Left cardiac atrium (tissue), 4 donors: Measurements from ENCODE around the gene UQCC2. TPM values are rescaled to one million over a fixed set of nuclear protein-coding genes. Genes with fewer than 3 reads are reported as not detected.

Experiments used
- ATAC-seq, 2 donors: fragments of 200-7000 bp; cut with Tn5 transposase; one replicate each; pipeline ENCODE4 v1.9.1; 2020; ENCODE audit warnings: mild to moderate bottlenecking in 2 of 2, moderate library complexity in 2 of 2
- DNase-seq: peaks from one replicate; pipeline ENCODE4 v3.0.0-alpha.2; 2020
- intact Hi-C, 2 donors: fragments of 100-400 bp; cut with DNase I; formaldehyde crosslinking; loops; one replicate each; pipeline versions ENCODE4 v1.14.1 to v1.15.1; 2022 to 2023
- long read RNA-seq: library from polyadenylated mRNA; unstranded; transcript quantifications from one replicate; pipeline ENCODE4 v2.0.0, GENCODE V29; 2021
- total RNA-seq, 2 donors: library from RNA; stranded (reverse); fragmentation: NEBNext Ultra II Directional; extraction: Animal tissue kit (Norgen Biotek cat#: 25700); gene quantifications; one replicate each; pipeline ENCODE4 v1.2.1, GENCODE V29; 2021
- donor health status: DM: no; HTN: yes; CAD: no.
- donor health status: DM: no; HTN: yes; CAD: no; lungs with severe emphysema.
- donor health status: DM: yes; HTN: yes; CAD: no.
- donor health status: Dilated cardiomyopathy.

Gene UQCC2
- 100 to 1,000 TPM; 183 to 203 TPM for total RNA-seq
- long read RNA-seq, full-length matches to known transcripts, result 17 of 20 reads
- long read RNA-seq, partial matches to known transcripts, result 2 of 20 reads
- long read RNA-seq, other reads (novel, unspliced or antisense), result 1 of 20 reads

DNA sequence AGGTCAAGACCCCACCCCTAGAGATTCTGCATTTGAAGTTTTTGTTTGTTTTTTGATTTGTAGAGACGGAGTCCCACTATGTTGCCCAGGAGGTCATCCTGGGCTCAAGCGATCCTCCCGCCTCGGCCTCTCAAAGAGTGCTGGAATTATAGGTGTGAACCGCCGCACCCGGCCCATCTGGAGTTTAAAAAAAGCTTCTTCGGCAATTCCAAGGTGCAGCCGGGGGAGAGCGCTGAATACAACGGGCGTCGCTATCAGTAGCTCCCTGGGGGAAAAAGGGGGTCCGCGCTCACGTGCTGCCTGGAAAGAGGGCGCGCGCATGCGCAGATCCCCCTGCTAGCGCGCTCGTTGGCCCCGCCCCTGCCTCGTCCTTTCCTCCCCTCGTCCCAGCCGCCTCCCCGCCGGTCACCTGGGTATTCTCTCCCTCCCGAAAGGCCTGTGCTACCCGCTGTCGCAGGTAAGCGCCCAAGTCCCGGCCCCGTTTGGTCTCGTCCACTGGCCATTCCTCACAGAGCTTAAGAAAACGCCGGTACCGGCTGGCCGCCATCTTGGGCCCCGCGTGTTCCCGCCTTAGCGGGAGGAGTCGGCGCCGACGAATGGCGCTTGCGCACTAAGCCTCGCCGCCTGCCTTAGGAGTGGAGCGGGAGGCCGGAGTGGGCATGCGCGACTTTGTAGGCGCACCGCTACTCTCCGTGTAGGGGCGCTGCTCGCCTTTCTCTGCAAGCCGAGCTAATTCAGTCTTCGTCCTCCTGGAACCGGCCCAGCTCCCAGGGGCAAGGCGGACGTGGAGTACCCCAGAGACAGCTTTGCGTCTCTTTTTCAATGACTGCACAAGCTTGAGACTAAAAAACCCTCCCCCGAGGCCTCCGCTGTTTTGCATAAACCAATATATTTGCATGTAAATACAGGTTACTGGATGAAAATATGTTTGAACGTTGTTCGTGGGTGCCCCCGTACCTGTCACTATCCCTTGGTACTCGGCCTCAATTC lies at the start of gene UQCC2:
UQCC2 (minus strand) TSS at position 561 of the 990 bp plus-strand sequence; CDS start at position 547, 14 bp downstream.
- ATAC-seq, result peak; percentile 97 to 99
- intact Hi-C loops, result loop anchor here in 1 of 2 donors (2.0 kb wide), 1 partner anchor 51 kb away; no protein-coding TSS in a partner anchor
- peak; percentile 99 for DNase-seq

DNA sequence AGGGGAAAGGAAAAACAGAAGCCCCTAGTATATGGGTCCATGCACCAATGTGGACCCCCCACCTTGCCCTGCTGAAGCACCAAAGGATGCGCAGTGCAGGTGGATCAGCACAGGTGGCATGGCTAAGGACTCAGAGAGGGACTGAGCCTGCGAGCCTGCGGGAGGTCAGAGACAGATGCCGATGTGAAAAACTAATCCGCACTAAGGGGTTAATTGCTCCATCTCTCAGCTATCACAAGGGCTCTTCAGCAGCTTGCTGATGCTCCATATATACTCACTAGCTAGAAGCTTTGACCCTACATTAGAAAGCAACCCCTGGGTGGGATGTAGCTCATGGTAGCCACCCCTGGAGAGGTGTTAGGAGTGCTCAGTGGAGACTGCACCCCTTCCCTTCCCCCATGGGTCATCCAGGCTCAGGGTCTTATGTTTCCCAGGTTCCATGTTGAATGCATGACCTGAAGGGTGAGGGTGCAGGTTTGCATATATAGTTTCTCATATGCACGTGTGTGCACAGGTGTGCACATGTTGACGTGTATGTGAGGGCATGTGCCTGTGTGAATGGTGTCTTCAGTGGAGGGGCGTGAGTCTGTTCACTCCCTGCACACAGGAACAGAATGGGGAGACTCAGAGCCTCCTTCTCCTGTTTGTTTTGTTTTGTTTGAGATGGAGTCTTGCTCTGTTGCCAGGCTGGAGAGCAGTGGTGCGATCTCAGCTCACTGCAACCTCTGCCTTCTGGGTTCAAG lies 48.6 kb upstream of the UQCC2 start:
- no peak for ATAC-seq
- DNase-seq, result no peak
- intact Hi-C loops, result loop anchor here (5.0 to 10.0 kb wide), 2 partner anchors 173 to 265 kb away; no protein-coding TSS in a partner anchor

DNA sequence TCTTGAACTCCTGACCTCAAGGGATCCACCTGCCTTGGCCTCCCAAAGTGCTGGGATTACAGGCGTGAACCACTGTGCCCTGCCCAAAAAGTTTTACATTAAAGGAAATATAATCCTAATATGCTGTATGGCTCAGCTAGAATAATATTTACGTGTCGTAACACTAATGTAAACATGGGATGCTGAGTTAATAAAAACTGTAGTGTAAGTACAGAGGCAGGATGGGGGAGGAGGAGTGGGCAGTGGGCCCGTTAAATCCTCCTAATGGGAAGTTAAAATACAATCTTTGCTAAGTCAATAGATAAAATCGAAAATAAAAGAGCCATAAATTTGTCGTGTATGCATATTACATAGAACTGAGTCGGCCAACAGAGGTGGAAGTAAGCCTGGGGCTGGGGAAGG lies 47.3 kb upstream of the UQCC2 start:
- no peak for ATAC-seq
- no peak for DNase-seq
- intact Hi-C loops, result no loop called here

DNA sequence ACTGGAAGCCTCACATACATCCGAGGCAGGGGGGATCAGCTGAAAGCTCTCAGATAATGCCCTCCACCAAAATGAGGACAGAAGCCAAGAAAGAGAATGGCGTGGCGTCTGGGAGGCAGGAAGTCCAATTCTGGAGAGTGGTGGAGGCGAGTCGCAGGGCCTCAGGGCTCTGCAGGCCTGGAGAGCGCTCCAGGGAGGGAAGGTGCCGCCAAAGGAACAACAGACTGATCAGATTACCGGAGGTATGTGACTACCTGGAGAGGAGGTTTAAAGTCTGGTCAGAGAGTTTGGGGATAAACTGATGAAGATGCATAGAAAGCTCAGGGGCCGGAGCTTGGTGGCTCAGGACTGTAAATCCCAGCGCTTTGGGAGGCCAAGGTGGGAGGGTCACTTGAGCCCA lies 46.4 kb upstream of the UQCC2 start:
- no peak for DNase-seq
- no peak for ATAC-seq

DNA sequence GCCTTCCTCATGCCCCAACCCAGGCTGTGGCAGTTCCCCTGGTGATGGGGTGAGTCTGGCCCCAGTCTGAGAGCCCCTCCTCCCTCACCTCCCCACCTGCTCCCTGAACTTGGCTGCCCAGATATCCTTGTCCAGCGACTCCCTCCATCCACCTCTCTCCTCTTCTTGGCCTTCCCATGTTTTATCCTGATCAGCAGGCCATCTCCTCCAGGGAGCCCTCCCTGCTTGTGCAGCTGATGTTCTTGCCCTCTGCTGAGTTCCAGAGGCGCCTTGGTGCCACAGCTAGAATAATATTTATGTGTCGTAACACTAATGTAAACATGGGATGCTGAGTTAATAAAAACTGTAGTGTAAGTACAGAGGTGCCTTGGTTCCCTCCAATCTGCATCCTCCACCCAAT lies 45.6 kb upstream of the UQCC2 start:
- intact Hi-C loops, result no loop called here
- ATAC-seq, result no peak
- no peak for DNase-seq

More for the DNA sequence above, 46.4 kb upstream of the UQCC2 start:
- intact Hi-C loops, result no loop called here

DNA sequence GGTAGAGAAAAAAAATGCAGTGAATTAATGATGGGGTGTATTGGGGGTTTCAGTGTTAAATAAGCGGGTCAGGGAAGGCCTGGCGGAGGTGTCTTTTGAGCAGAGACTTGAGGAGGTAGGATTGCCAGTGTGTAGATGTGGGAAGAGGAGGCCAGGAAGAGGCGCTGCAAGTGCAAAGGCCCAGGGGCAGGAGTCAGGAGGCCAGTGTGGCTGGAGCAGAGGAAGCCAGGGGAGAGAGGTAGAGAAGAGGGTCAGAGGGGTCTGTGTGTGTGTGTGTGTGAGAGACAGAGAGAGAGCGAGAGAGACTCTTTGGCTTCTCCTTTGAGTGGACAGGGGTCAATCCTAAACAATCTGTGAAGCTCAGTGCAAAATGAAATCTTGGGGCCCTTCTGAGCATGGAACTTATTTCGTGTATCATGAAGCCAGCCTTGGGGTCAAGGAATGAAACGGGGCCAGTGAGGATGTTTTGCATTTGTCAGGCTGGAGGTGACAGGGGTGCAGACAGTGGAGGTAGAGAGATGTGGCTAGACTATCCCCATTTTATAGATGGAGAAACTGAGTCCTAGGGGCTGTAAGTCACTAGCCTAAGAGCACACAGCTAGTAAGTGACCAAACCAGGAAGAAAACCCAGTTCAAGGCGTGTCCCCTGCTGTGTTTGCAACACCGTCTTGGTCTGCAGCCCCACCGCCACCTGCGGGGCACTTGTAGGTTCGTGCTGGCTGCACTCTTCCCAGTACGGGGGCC lies 44.9 kb upstream of the UQCC2 start:
- DNase-seq (no peak), ATAC-seq (no peak)

DNA sequence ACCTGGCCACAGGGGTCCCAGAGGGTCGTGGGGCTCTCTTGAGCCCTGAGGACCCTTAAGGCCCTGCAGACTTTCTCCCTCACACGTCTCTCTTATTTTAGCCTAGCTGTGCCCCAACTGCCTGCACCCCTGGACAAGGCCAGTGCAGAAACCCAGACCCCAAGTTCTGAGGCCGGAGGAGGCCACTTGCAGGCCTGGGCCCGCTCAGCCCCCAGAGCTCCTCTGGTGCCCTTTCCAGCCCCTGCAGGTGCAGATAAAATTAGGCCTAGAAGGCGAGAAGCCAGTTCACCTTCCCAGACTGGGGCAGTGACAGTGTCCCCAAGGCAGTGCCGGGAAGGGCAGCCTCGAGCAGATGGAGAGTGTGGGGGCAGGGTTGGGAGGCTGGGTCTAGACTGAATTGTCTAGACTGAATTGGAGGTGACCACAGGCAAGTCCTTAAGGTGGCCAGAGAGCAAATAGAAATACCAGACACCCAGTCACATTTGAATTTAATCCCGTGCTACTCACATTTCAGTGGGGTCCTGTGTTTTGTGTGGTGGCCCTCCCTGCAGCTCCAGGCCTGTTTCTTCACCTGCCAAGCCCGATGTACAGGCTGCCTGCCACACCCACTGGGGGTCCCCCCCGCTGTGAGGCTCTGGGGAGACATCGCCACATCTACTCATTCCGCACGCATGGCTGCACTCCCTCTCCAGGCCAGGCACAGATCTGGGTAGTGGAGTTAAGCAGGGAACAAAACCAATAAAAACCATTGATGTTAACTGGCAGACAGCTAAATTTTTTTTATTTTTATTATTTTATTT lies 43.8 kb upstream of the UQCC2 start:
- intact Hi-C loops, result no loop called here
- no peak for ATAC-seq
- DNase-seq, result no peak

More for the DNA sequence above, 44.9 kb upstream of the UQCC2 start:
- intact Hi-C loops, result no loop called here

DNA sequence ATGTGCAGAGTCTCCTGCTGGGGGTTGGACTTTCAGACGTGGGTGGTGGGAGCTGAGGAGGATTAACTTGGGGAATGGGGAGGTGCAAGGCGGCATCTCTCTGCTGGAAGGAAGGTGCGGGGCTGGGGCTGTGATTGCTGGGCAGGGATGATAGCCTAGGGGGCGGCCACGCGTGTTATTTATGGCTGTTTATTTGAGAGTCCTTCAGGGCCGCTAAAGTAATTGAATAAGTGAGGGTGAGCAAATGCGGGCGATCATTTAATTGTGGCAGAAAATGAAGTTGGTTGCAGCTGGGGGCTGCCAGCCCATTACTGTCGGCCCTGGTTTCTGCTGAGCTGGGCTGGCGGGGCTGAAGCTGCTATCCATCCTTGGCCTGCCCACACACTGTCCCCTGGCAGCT lies 42.7 kb upstream of the UQCC2 start:
- ATAC-seq, result no peak
- intact Hi-C loops, result no loop called here
- DNase-seq, result no peak

DNA sequence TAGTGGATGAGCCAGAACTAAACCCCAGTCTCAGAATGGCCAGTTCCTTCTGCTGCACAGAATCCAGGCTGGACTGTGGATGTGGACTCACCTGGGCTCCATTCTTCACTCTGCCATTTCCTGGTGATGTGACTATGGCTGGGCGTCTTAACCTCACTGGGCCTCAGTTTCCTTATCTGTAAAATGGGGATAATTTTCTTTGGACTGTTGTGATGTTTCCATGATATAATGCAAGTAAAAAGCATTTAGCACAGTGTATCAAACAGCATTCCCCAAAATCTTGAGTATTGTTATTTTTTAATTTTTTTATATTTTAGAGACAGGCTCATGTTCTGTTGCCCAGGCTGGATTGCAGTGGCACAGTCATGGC lies 41.1 kb upstream of the UQCC2 start:
- ATAC-seq (no peak), DNase-seq (no peak)
- intact Hi-C loops, result no loop called here

DNA sequence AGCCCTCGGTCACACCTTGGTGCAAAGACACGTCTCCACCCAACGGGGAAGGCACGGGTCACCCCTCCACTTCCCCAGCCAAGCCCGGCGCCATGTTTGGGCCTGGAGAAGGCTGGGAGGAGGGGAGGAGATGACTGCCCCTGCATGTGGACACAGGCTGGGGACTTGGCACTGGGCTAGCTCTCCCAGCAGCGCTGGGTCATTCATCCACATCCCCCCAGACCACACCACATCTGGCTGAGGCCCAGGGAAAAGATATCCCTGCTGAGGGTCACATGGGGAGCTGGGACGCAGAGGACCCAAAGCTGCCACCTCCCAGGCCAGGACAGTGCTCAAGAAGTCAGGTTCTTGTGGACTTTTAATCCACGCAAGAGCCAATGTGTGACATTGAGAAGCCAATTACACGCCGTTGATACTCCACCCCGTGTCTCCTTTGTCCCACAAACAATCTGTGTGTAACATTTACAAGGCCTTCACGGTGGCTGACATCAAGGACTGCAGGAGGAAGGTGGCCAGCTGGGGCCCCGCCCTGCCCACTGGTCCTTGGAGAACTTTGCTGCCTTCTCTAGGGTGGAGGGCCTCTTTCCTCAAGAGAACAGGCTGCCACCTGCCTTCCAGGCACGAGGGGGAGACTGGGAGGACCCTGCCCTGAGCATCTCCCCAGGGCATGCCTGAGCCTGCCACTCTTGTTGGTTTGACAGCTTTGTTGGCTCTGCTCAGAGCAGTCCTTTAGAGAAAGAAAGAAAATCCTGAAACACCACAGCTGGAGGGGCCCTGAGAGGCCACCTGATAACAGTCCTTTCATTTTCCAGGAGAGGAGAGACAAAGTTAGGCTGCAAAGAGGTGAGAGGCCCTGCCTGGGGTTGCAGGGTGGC lies 40.5 kb upstream of the UQCC2 start:
- DNase-seq, result no peak
- ATAC-seq, result no peak
- intact Hi-C loops, result no loop called here

DNA sequence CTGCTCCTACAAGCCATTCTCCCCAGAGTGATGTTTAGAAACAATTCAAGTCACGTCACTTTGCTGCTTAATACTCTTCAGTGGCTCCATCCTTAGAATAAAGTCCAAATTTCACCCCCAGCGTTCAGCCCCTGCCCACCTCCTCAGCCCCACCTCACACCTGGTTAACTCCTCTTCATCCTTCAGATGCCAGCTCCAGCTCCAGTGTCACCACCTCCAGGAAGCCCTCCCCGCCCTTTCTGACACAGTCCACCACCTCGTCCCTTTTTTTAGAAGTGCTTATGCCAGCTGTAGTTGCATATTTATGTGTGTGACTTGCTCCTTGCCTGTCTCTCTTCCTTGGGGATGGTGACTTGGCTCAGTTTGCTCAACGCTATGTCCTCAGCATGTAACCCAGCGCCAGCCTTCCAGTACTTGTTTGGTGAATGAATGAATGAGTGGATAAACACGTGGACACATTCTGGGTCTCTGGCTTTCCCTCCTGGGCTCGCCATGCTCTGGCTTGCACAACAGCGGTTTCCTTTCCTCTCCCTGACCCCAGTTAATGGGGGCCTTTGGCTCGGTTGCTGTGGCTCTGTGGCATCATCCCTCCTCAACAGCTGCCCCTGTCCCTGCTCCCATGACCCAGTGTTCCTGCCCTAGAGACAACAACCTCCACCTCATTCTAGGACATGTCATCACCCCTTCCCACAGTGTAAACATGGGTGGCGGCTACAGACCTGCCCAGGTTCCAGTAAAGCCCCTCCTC lies 38.9 kb upstream of the UQCC2 start:
- DNase-seq (no peak), ATAC-seq (no peak)
- intact Hi-C loops, result no loop called here

DNA sequence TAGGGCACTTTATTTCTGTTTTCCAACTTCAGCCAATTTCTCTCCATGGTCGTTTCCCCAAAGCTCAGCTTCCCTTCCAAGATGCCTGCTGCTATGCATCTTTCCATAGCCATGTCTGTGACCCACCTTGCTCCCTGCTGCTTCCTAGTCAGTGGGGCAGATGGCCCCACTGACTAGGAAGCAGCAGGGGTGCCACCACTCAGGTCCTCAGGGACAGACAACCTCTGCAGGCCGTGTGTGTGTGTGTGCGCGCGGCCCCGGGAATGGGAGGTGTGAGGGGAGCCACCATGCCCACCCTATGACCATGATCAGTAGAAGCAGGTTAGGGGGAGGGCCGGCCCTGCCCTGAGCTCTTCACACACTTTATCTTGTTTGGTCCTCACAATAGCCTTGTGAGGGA lies 37.9 kb upstream of the UQCC2 start:
- no peak for ATAC-seq
- intact Hi-C loops, result no loop called here

DNA sequence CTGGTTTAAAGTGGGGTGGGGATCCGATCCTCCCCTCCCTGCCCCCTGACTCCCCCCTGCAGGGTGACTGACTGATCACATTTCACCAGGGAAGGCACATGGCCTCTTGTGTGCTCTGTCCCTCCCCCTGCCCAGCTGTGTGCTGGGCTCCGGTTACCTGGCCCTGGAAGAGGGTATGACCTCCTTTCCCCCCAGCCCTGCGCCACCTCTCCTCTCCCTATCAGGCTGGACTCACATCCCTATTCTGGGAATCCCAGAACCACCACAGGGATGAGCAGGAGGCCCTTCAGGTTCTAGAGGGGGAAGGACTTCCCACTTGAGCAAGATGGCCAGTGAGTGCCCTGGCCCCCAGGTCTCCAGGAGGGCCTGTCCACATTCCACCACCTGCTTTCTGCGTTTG lies 37.3 kb upstream of the UQCC2 start:
- intact Hi-C loops, result no loop called here
- DNase-seq (no peak), ATAC-seq (no peak)

More for the DNA sequence above, 37.9 kb upstream of the UQCC2 start:
- no peak for DNase-seq

DNA sequence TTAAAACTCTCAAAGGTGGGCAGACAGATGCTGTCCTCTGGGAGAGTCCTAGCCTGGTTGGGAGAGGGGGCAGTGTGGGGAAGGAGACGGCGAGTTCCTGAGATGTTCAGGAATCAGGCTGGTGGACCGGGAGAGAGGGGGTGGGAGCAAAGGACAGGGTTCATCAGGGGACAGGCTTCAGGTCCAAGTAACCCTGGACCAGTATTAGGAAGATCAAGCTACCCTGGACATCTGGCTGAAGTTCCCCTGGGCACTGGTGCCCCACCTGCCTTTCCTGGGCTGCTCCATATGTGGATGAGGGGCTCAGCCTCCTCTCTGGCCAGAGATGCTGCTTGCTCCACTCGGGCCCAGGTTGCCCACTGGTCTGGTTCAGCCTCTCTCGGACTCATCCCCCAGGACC lies 36.3 kb upstream of the UQCC2 start:
- ATAC-seq (no peak), DNase-seq (no peak)
- intact Hi-C loops, result no loop called here

DNA sequence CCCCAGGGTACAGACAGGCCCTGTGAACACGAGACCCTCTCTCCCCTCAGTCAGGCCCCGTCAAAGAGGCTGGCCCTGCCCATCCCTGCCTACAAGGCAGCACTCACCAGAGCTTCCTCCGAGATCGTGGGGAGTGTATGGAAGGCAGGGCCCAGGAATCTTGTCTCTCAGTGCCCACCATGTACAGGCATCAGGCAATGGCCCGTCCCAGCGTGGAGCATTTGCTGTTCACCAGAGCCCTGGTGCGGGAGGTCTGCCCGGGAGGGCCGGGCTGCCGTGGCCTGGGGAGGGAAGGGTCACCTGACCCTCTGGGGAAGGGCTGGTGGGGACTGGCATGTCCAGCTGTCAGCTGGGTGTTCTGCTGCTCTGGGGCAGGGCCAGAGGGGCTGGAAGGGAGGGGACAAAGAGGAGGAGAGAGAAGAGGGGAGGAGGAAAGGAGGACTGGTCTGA lies 35.2 kb upstream of the UQCC2 start, which contains the start of gene IP6K3:
IP6K3 (minus strand) TSS at position 255 of the 450 bp plus-strand sequence. CDS start 11,429 bp downstream, outside the sequence.
- intact Hi-C loops, result no loop called here
- ATAC-seq, result peak; percentile 78 to 81
- DNase-seq, result peak; percentile 58

DNA sequence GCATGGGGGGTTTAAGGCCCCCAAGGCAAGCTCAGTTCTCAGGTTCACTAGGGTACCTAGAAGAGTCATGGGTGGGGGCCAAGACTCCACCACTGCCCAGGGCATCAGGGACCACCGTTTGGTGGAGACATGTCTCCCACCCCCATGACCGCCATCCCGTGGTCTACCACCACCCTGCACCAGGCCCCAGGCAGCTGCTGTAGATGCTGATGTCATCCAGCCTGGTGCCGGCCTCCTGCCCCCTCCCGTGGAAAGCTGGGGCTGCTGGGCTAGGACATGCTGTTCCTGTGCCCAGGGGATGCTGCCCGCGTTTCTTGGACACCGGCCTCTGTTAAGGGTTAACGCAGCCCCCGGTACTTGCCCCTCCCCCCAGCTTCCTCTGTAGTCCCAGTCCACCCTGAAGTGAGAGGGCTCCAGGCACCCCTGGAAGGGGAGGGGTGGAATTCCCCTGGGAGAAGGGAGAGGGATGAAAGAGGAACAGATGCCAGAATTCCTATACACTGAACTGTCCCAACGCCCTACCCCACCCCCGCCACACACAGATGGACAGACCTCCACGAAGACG lies 34.6 kb upstream of the UQCC2 start:
- ATAC-seq (peak; percentile 68 to 81), DNase-seq (peak; percentile 78)
- intact Hi-C loops, result no loop called here
